ENCODE results near the gene LLGL2.

LLGL2 gene

GRCh38 chr17:75480281-75480680, 45.2 kb upstream of the LLGL2 start:
- no peak for TF ChIP-seq CTCF (IDR thresholded peaks at IDR 0.05; ENCODE audit: low read depth, low read length, missing control alignments)
- no peak overlapping the region for H3K4me3 ChIP-seq (replicated peaks; ENCODE audit: low read depth, low read length)
- DNase-seq (ENCODE audit: extremely low read depth, low read depth), result no peak

GRCh38 chr17:75481194-75482068, 44.1 kb upstream of the LLGL2 start:
- H3K4me3 ChIP-seq (replicated peaks; ENCODE audit: low read depth, low read length), result no peak overlapping the region
- DNase-seq (ENCODE audit: extremely low read depth, low read depth), result no peak
- TF ChIP-seq CTCF (IDR thresholded peaks at IDR 0.05; ENCODE audit: low read depth, low read length, missing control alignments), result no peak

GRCh38 chr17:75482098-75482942, 43.2 kb upstream of the LLGL2 start:
- H3K4me3 ChIP-seq (replicated peaks; ENCODE audit: low read depth, low read length), result no peak overlapping the region
- DNase-seq (ENCODE audit: extremely low read depth, low read depth), result no peak
- TF ChIP-seq CTCF (IDR thresholded peaks at IDR 0.05; ENCODE audit: low read depth, low read length, missing control alignments), result no peak

GRCh38 chr17:75485688-75486087, 39.8 kb upstream of the LLGL2 start:
- no peak for DNase-seq (ENCODE audit: extremely low read depth, low read depth)

GRCh38 chr17:75486151-75486550, 39.3 kb upstream of the LLGL2 start:
- no peak for DNase-seq (ENCODE audit: extremely low read depth, low read depth)
- no peak overlapping the region for H3K4me3 ChIP-seq (replicated peaks; ENCODE audit: low read depth, low read length)
- TF ChIP-seq CTCF (IDR thresholded peaks at IDR 0.05; ENCODE audit: low read depth, low read length, missing control alignments), result no peak

More at GRCh38 chr17:75485688-75486087, 39.8 kb upstream of the LLGL2 start:
- no peak overlapping the region for H3K4me3 ChIP-seq (replicated peaks; ENCODE audit: low read depth, low read length)
- no peak for TF ChIP-seq CTCF (IDR thresholded peaks at IDR 0.05; ENCODE audit: low read depth, low read length, missing control alignments)

GRCh38 chr17:75486951-75487350, 38.5 kb upstream of the LLGL2 start:
- no peak for DNase-seq (ENCODE audit: extremely low read depth, low read depth)
- TF ChIP-seq CTCF (IDR thresholded peaks at IDR 0.05; ENCODE audit: low read depth, low read length, missing control alignments), result no peak
- no peak overlapping the region for H3K4me3 ChIP-seq (replicated peaks; ENCODE audit: low read depth, low read length)
